ENCODE measurements around the gene TUBB2B.

GRCh38 chr6:3196770-3197169, 30.7 kb downstream of the TUBB2B start:
- TF ChIP-seq CTCF (IDR thresholded peaks at IDR 0.05) (no peak), POLR2AphosphoS5 (IDR thresholded peaks at IDR 0.05; ENCODE audit: insufficient read depth in 1 of 2, low read depth in 1 of 2) (no peak), POLR2A (IDR thresholded peaks at IDR 0.05) (no peak)

All from vagina (tissue), 2 donors.